Measurements from ENCODE around the gene PTPN3.

The PTPN3 gene

DNA sequence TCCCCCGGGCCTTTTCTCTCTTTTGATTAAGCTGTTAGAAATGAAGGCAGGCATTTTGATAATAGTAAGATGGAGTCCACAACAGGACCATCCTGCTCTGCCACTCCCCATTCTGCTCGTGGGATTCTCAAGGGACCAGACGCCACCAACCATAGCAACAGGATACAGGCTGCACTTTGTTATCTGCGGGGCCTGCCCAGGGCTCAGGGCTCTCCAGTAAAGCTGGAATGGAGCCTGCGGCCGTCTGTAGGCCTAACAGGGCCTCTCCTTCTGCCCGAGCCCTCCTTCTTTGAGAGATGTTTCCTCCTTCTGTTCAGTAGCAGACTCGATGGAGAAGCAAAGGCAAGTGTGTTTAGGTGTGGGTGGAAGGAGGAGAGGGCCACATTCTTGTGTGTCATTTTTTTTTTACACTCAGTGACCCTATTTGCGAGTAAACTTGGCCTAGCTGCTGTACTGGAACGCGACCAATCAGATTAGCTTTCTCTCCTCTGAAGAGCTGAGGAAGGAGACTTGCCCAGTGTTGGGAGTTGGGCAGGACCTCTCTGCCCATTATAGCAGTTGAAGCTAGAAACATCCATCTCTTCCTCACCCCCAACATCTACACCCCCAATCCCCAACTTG is 168.4 kb downstream of the PTPN3 start:
- no peak for DNase-seq

DNA sequence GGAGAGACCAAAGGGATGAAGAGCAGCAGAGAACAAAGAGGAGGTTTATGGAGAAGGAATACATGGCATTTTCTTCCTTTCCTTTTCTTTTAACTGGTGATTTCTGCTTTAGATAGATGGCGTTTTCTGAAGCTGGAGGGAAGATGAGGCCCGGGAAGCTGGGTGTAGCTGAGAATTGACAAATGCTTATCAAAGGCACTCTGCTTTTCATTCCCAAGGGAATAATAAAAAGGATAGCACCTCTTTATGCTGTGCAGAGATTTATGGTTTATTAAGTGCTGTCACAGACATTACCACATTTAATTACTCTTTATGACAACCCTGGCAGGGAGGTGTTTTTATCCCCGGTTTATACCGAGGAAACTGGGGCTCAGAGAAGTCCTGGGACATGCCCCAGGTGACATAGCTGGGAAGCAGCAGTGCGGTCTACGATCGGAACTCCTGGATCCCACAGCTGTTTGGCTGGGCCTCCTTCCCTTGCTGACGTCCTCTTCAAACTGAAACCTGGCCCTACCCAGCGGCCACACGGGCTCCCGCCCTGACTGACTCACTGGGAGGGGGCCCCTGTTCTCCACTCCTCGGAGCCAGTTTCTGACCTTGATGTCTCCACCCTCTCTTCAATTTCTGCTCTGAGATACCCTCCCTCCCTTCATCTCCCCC is 169.0 kb downstream of the PTPN3 start:
- no peak for DNase-seq
